OCI-LY3 (cell line): ENCODE measurements around the gene PLA1A.

Source experiments
- EZH2phosphoT487 ChIP-seq: fragments of 200-600 bp; shearing (Covaris generic); IDR thresholded peaks from 2 replicates; pipeline ENCODE4 v1.6.1; 2018; ENCODE audit warnings: antibody characterized with exemption, mixed run types, low read depth
- TF ChIP-seq, protein P1 (sequence below): fragments of 200-600, 300-600 bp; sonication (generic); IDR thresholded peaks from 2 replicates; pipeline ENCODE4 v1.5.1; 2014; ENCODE audit warnings: antibody characterized with exemption, low read length, low read depth

DNA sequence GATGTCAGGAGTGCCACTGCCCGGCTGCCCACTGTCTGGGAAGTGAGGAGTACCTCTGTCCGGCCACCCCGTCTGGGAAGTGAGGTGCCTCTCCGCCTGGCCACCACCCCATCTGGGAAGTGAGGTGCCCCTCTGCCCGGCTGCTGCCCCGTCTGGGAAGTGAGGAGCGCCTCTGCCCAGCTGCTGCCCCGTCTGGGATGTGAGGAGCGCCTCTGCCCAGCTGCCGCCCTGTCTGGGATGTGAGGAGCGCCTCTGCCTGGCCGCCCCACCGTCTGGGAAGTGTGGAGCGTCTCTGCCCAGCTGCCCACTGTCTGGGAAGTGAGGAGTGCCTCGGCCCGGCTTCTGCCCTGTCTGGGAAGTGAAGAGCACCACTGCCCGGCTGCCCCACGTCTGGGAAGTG, 76.2 kb downstream of the PLA1A start:
- TF ChIP-seq EZH2phosphoT487: no peak
- TF ChIP-seq, protein P1, sequence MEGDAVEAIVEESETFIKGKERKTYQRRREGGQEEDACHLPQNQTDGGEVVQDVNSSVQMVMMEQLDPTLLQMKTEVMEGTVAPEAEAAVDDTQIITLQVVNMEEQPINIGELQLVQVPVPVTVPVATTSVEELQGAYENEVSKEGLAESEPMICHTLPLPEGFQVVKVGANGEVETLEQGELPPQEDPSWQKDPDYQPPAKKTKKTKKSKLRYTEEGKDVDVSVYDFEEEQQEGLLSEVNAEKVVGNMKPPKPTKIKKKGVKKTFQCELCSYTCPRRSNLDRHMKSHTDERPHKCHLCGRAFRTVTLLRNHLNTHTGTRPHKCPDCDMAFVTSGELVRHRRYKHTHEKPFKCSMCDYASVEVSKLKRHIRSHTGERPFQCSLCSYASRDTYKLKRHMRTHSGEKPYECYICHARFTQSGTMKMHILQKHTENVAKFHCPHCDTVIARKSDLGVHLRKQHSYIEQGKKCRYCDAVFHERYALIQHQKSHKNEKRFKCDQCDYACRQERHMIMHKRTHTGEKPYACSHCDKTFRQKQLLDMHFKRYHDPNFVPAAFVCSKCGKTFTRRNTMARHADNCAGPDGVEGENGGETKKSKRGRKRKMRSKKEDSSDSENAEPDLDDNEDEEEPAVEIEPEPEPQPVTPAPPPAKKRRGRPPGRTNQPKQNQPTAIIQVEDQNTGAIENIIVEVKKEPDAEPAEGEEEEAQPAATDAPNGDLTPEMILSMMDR: no peak
